ENCODE measurements around the gene BCAS3. TPM values are rescaled to one million over a fixed set of nuclear protein-coding genes. Genes with fewer than 3 reads are reported as not detected.

The BCAS3 gene
- total RNA-seq, 2 experiments from 2014 or later, result 13.4 to 14.5 TPM

- no peak overlapping the region for H3K4me3 ChIP-seq (ENCODE audit: low read depth, low read length, poor library complexity, severe bottlenecking)
- H3K4me2 ChIP-seq (ENCODE audit: low read length), result no peak overlapping the region
- H2AFZ ChIP-seq (ENCODE audit: low read length), result no peak overlapping the region
- no peaks in the 10 kb centered on the region for H3K9me3 ChIP-seq (ENCODE audit: low read length)
- H3K27ac ChIP-seq (ENCODE audit: low read depth, low read length, poor library complexity, severe bottlenecking), result no peak overlapping the region
- TF ChIP-seq CTCF (conservative IDR thresholded peaks at IDR 0.05; ENCODE audit: low read length), result no peak
- TF ChIP-seq EZH2phosphoT487 (IDR thresholded peaks at IDR 0.05; ENCODE audit: borderline replicate concordance, low read depth, low read length), result no peak
- H3K79me2 ChIP-seq (ENCODE audit: insufficient read depth, low read depth, low read length), result no peaks in the 10 kb centered on the region
- intact Hi-C loops (cut with micrococcal nuclease; ENCODE audit: unreplicated experiment), result no loop called here
- no TSS peak for BruUV-seq (replicated peaks)
- CTCF ChIA-PET (ENCODE audit: unreplicated experiment), result no interaction called here
- POLR2A ChIA-PET, result no interaction called here
- no peaks in the 10 kb centered on the region for H4K20me1 ChIP-seq (ENCODE audit: insufficient read depth, low read length)
- H3K9me2 ChIP-seq (ENCODE audit: insufficient read depth, low read length), result no peaks in the 10 kb centered on the region
- H3K36me3 ChIP-seq (ENCODE audit: insufficient read depth, low read length), result no peaks in the 10 kb centered on the region
- DNase-seq (ENCODE audit: low spot score), result no peak
- no peaks in the 10 kb centered on the region for H3K4me1 ChIP-seq (ENCODE audit: insufficient read depth, low read length, poor library complexity, severe bottlenecking)
Measured at GRCh38 chr17:61132524-61132923, 454.9 kb downstream of the BCAS3 start.

DNA sequence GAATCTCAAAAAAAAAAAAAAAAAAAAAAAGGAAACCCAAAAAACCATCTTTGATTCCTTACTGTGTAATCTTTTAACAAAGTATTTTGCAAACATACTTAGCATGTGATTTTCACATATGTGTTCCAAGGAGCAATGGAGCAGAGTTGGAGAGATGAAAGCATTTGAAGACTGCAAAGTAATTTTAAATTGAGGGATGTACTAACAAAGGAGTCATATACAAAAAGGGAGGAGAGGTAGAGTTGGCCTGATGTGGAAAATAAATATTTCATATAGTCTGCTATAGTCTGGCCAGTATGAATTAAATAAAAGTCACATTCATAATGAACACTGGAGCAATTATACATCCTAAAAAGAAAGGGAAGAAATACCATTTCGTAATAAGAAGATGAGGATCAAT lies 456.2 kb downstream of the BCAS3 start:
- Histone ChIP-seq H3K36me3 (ENCODE audit: insufficient read depth, low read length) (no peaks in the 10 kb centered on the region), H3K4me2 (ENCODE audit: low read length) (no peak overlapping the region), H3K79me2 (ENCODE audit: insufficient read depth, low read depth, low read length) (no peaks in the 10 kb centered on the region), H3K4me1 (ENCODE audit: insufficient read depth, low read length, poor library complexity, severe bottlenecking) (peaks cover 3% of the 10 kb centered on the region), H4K20me1 (ENCODE audit: insufficient read depth, low read length) (no peaks in the 10 kb centered on the region), H3K9me2 (ENCODE audit: insufficient read depth, low read length) (no peaks in the 10 kb centered on the region), H2AFZ (ENCODE audit: low read length) (no peak overlapping the region), H3K27ac (ENCODE audit: low read depth, low read length, poor library complexity, severe bottlenecking) (no peak overlapping the region), H3K4me3 (ENCODE audit: low read depth, low read length, poor library complexity, severe bottlenecking) (no peak overlapping the region), H3K9me3 (ENCODE audit: low read length) (no peaks in the 10 kb centered on the region)
- POLR2A ChIA-PET, result no interaction called here
- CTCF ChIA-PET (ENCODE audit: unreplicated experiment), result no interaction called here
- DNase-seq (ENCODE audit: low spot score), result no peak
- no peak for TF ChIP-seq EZH2phosphoT487 (IDR thresholded peaks at IDR 0.05; ENCODE audit: borderline replicate concordance, low read depth, low read length)
- TF ChIP-seq CTCF (conservative IDR thresholded peaks at IDR 0.05; ENCODE audit: low read length), result no peak
- no TSS peak for BruUV-seq (replicated peaks)
- intact Hi-C loops (cut with micrococcal nuclease; ENCODE audit: unreplicated experiment), result no loop called here

DNA sequence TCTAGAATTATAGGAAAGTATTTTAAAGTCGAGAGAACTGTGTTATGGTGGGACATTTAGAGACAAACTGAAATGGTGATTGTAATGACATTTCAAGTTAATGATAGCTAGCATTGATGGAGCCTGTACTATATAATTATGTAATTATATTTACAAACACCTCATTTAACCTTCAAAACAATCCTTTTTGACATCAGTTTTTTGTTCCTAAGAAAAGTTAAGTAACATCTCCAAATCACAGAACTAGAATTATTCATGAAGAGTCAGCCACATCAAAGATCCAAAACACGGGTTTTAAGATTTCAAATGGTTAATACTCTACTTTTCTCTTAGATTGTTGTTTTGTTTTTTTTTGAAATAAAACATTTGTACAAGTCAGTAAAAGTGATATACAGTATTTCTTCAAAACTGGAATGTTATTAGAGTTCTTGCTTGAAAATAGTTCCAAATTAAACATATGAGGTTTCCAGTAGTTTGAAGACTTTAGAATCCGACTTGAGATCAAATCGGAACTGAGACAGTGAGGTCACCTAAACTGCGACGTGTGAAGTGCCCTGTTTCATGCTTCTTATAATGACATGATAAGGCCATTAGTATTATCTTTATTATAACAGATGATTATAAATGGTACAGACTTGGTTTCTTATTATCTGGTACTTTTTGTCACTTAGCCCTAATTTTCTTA lies 457.0 kb downstream of the BCAS3 start:
- Histone ChIP-seq H2AFZ (ENCODE audit: low read length) (no peak overlapping the region), H3K4me2 (ENCODE audit: low read length) (no peak overlapping the region), H3K4me3 (ENCODE audit: low read depth, low read length, poor library complexity, severe bottlenecking) (no peak overlapping the region), H3K36me3 (ENCODE audit: insufficient read depth, low read length) (no peaks in the 10 kb centered on the region), H4K20me1 (ENCODE audit: insufficient read depth, low read length) (no peaks in the 10 kb centered on the region), H3K4me1 (ENCODE audit: insufficient read depth, low read length, poor library complexity, severe bottlenecking) (peaks cover 11% of the 10 kb centered on the region), H3K27ac (ENCODE audit: low read depth, low read length, poor library complexity, severe bottlenecking) (no peak overlapping the region), H3K9me3 (ENCODE audit: low read length) (no peaks in the 10 kb centered on the region), H3K9me2 (ENCODE audit: insufficient read depth, low read length) (no peaks in the 10 kb centered on the region), H3K79me2 (ENCODE audit: insufficient read depth, low read depth, low read length) (no peaks in the 10 kb centered on the region)
- no TSS peak for BruUV-seq (replicated peaks)
- intact Hi-C loops (cut with micrococcal nuclease; ENCODE audit: unreplicated experiment), result no loop called here
- CTCF ChIA-PET (ENCODE audit: unreplicated experiment), result no interaction called here
- no peak for DNase-seq (ENCODE audit: low spot score)
- POLR2A ChIA-PET, result interaction anchor here (0.7 kb wide), 1 partner anchor 117 kb away, joined by 3 read pairs; no protein-coding TSS in a partner anchor
- TF ChIP-seq CTCF (conservative IDR thresholded peaks at IDR 0.05; ENCODE audit: low read length) (no peak), EZH2phosphoT487 (IDR thresholded peaks at IDR 0.05; ENCODE audit: borderline replicate concordance, low read depth, low read length) (no peak)
